ENCODE results near the gene SERINC2. TPM values are rescaled to one million over a fixed set of nuclear protein-coding genes. Genes with fewer than 3 reads are reported as not detected.

Gene SERINC2
- total and polyA plus RNA-seq, 2 of the 8 experiments (the other 6 are each of a cell fraction or from before 2014, with no cell fraction given), result 31.4 to 60.0 TPM

- TF ChIP-seq CHD7 (IDR thresholded peaks at IDR 0.05; ENCODE audit: insufficient replicate concordance, low read length) (no peak), SIN3A (conservative IDR thresholded peaks at IDR 0.05 in 1 of 2, IDR thresholded peaks at IDR 0.05 in 1 of 2; ENCODE audit: low read depth in 1 of 2, low read length in 2 of 2) (no peak), KDM4A (IDR thresholded peaks at IDR 0.05; ENCODE audit: low read depth, low read length, severe bottlenecking) (no peak), ATF2 (IDR thresholded peaks at IDR 0.05; ENCODE audit: low read length) (no peak), BRCA1 (IDR thresholded peaks at IDR 0.05; ENCODE audit: low read depth, low read length) (no peak), SP4 (IDR thresholded peaks at IDR 0.05; ENCODE audit: low read length) (no peak), ATF3 (IDR thresholded peaks at IDR 0.05; ENCODE audit: insufficient read depth, low read depth, low read length) (no peak), CBX5 (IDR thresholded peaks at IDR 0.05; ENCODE audit: low read depth, low read length) (no peak), KDM1A (IDR thresholded peaks at IDR 0.05; ENCODE audit: borderline replicate concordance, low read length) (no peak)
These were observed 11.6 kb downstream of the SERINC2 start (continued) for GRCh38 chr1:31424568-31424967.
